Activated CD8-positive, alpha-beta memory T cell treated with anti-CD3 and anti-CD28 coated beads, Interleukin-2, amount 50 U/mL, for 24 hours (primary cell): ENCODE results near the gene SCAPER.

Experiments used
- DNase-seq: peaks from one replicate; pipeline ENCODE4 v3.0.0-alpha.2; 2020; ENCODE audit errors: extremely low read depth

Gene SCAPER

GRCh38 chr15:76338486-76339304 is 566.4 kb downstream of the SCAPER start:
- DNase-seq: no peak

GRCh38 chr15:76337696-76338485 is 567.2 kb downstream of the SCAPER start:
- DNase-seq: no peak

- DNase-seq: no peak
Measured at GRCh38 chr15:76337059-76337695, 568.0 kb downstream of the SCAPER start.

GRCh38 chr15:76336254-76337058 is 568.7 kb downstream of the SCAPER start, which contains the start of gene ISL2:
ISL2 (plus strand) TSS chr15:76336773; CDS start chr15:76336884, 111 bp downstream.
- DNase-seq: peak; percentile 50

- no peak for DNase-seq
Measured at GRCh38 chr15:76335307-76336253, 569.6 kb downstream of the SCAPER start.

GRCh38 chr15:76334438-76335306 is 570.5 kb downstream of the SCAPER start:
- no peak for DNase-seq

- DNase-seq: no peak
Measured at GRCh38 chr15:76333720-76334437, 571.3 kb downstream of the SCAPER start.

GRCh38 chr15:76333309-76333708 is 571.8 kb downstream of the SCAPER start:
- no peak for DNase-seq

GRCh38 chr15:76332796-76333195 is 572.3 kb downstream of the SCAPER start:
- no peak for DNase-seq

GRCh38 chr15:76330080-76330680 is 575.0 kb downstream of the SCAPER start:
- DNase-seq: no peak

GRCh38 chr15:76328958-76329357 is 576.2 kb downstream of the SCAPER start:
- no peak for DNase-seq

- no peak for DNase-seq
Measured at GRCh38 chr15:76328106-76328696, 576.9 kb downstream of the SCAPER start.

- no peak for DNase-seq
Measured at GRCh38 chr15:76327191-76328105, 577.7 kb downstream of the SCAPER start.

GRCh38 chr15:76325704-76326103 is 579.4 kb downstream of the SCAPER start:
- no peak for DNase-seq

GRCh38 chr15:76324066-76324465 is 581.1 kb downstream of the SCAPER start:
- no peak for DNase-seq

- DNase-seq: no peak
Measured at GRCh38 chr15:76321602-76322001, 583.5 kb downstream of the SCAPER start.

GRCh38 chr15:76321171-76321570 is 584.0 kb downstream of the SCAPER start:
- no peak for DNase-seq
